ENCODE results near the gene CACNA2D1.

CACNA2D1 gene

GRCh38 chr7:82284936-82285519 is 158.5 kb downstream of the CACNA2D1 start:
- no peak overlapping the region for H3K4me3 ChIP-seq (ENCODE audit: low read length in 2 of 2)
- no peak overlapping the region for H2BK120ac ChIP-seq (ENCODE audit: low read depth, low read length)
- no peak overlapping the region for H3K18ac ChIP-seq (ENCODE audit: low read length)
- peaks cover 0 to 7% of the 10 kb centered on the region in 2 donors for H3K4me1 ChIP-seq (ENCODE audit: control insufficient read depth in 2 of 2, insufficient read depth in 1 of 2, low read depth in 1 of 2, low read length in 2 of 2)
- no peak overlapping the region for H2BK15ac ChIP-seq (ENCODE audit: low read length)
- no peaks in the 10 kb centered on the region for H3K79me1 ChIP-seq (ENCODE audit: low read depth, low read length)
- no peak overlapping the region for H4K91ac ChIP-seq (ENCODE audit: low read depth, low read length, poor library complexity)
- no peaks in the 10 kb centered on the region for H3K27me3 ChIP-seq (ENCODE audit: control insufficient read depth in 3 of 3, insufficient read depth in 3 of 3, low read depth in 1 of 3, low read length in 3 of 3)
- no peaks in the 10 kb centered on the region for H3K9me3 ChIP-seq (replicated peaks in 1 of 2; ENCODE audit: control insufficient read depth in 2 of 2, insufficient read depth in 1 of 2, low read depth in 1 of 2, low read length in 2 of 2)
- no peak overlapping the region for H3K14ac ChIP-seq (ENCODE audit: low read length)
- no peak overlapping the region for H3K23ac ChIP-seq (ENCODE audit: low read depth, low read length, poor library complexity)
- no CpG with 5 or more reads among the region's 6 CpGs for WGBS, 2 donors (ENCODE audit: extremely low coverage in 2 of 2, insufficient read length in 2 of 2, insufficient replicate concordance in 1 of 2)
- no peak overlapping the region for H2BK12ac ChIP-seq (ENCODE audit: low read length)
- no peaks in the 10 kb centered on the region for H3K36me3 ChIP-seq (replicated peaks in 1 of 2; ENCODE audit: control insufficient read depth in 2 of 2, insufficient read depth in 2 of 2, low read length in 2 of 2)
- H3K9ac ChIP-seq (ENCODE audit: low read depth, low read length, poor library complexity) = no peak overlapping the region
- H3K27ac ChIP-seq (replicated peaks; ENCODE audit: low read length) = no peak overlapping the region
- H3K4me2 ChIP-seq (ENCODE audit: insufficient read depth, low read length, poor library complexity, severe bottlenecking) = no peak overlapping the region
- no peak overlapping the region for H4K8ac ChIP-seq (ENCODE audit: low read depth, low read length)
- H3K4ac ChIP-seq (ENCODE audit: low read length) = no peak overlapping the region
- no peak overlapping the region for H2AK5ac ChIP-seq (ENCODE audit: low read depth, low read length)
- no peak overlapping the region for H2BK5ac ChIP-seq (ENCODE audit: low read length)
- no peak for DNase-seq (ENCODE audit: low spot score)
- no peak overlapping the region for H2AFZ ChIP-seq (ENCODE audit: low read length)

- Histone ChIP-seq H3K4me1 (ENCODE audit: control insufficient read depth in 2 of 2, insufficient read depth in 1 of 2, low read depth in 1 of 2, low read length in 2 of 2) (no peaks in the 10 kb centered on the region), H2BK12ac (ENCODE audit: low read length) (no peak overlapping the region), H3K9ac (ENCODE audit: low read depth, low read length, poor library complexity) (no peak overlapping the region), H2AFZ (ENCODE audit: low read length) (no peak overlapping the region), H2BK15ac (ENCODE audit: low read length) (no peak overlapping the region), H2AK5ac (ENCODE audit: low read depth, low read length) (no peak overlapping the region), H3K4ac (ENCODE audit: low read length) (no peak overlapping the region), H3K36me3 (replicated peaks in 1 of 2; ENCODE audit: control insufficient read depth in 2 of 2, insufficient read depth in 2 of 2, low read length in 2 of 2) (no peaks in the 10 kb centered on the region), H4K91ac (ENCODE audit: low read depth, low read length, poor library complexity) (no peak overlapping the region), H3K23ac (ENCODE audit: low read depth, low read length, poor library complexity) (no peak overlapping the region), H4K8ac (ENCODE audit: low read depth, low read length) (no peak overlapping the region), H3K14ac (ENCODE audit: low read length) (no peak overlapping the region), H3K4me2 (ENCODE audit: insufficient read depth, low read length, poor library complexity, severe bottlenecking) (no peak overlapping the region), H3K18ac (ENCODE audit: low read length) (no peak overlapping the region), H3K27me3 (ENCODE audit: control insufficient read depth in 3 of 3, insufficient read depth in 3 of 3, low read depth in 1 of 3, low read length in 3 of 3) (peaks cover 0 to 2% (median 0%) of the 10 kb centered on the region in 3 experiments), H3K9me3 (replicated peaks in 1 of 2; ENCODE audit: control insufficient read depth in 2 of 2, insufficient read depth in 1 of 2, low read depth in 1 of 2, low read length in 2 of 2) (no peaks in the 10 kb centered on the region), H2BK5ac (ENCODE audit: low read length) (no peak overlapping the region), H3K4me3 (ENCODE audit: low read length in 2 of 2) (no peak overlapping the region), H2BK120ac (ENCODE audit: low read depth, low read length) (no peak overlapping the region), H3K27ac (replicated peaks; ENCODE audit: low read length) (no peak overlapping the region), H3K79me1 (ENCODE audit: low read depth, low read length) (no peaks in the 10 kb centered on the region)
- WGBS, 2 donors (ENCODE audit: extremely low coverage in 2 of 2, insufficient read length in 2 of 2, insufficient replicate concordance in 1 of 2) = no CpG with 5 or more reads among the region's 3 CpGs
- no peak for DNase-seq (ENCODE audit: low spot score)
Measured at GRCh38 chr7:82275342-82275741, 168.2 kb downstream of the CACNA2D1 start.

GRCh38 chr7:82274681-82275080 is 168.9 kb downstream of the CACNA2D1 start:
- Histone ChIP-seq H3K4ac (ENCODE audit: low read length) (no peak overlapping the region), H4K91ac (ENCODE audit: low read depth, low read length, poor library complexity) (no peak overlapping the region), H3K27me3 (ENCODE audit: control insufficient read depth in 3 of 3, insufficient read depth in 3 of 3, low read depth in 1 of 3, low read length in 3 of 3) (peaks cover 0 to 2% (median 0%) of the 10 kb centered on the region in 3 experiments), H3K36me3 (replicated peaks in 1 of 2; ENCODE audit: control insufficient read depth in 2 of 2, insufficient read depth in 2 of 2, low read length in 2 of 2) (no peaks in the 10 kb centered on the region), H2AFZ (ENCODE audit: low read length) (no peak overlapping the region), H2BK12ac (ENCODE audit: low read length) (no peak overlapping the region), H3K4me1 (ENCODE audit: control insufficient read depth in 2 of 2, insufficient read depth in 1 of 2, low read depth in 1 of 2, low read length in 2 of 2) (no peaks in the 10 kb centered on the region), H3K4me2 (ENCODE audit: insufficient read depth, low read length, poor library complexity, severe bottlenecking) (no peak overlapping the region), H2BK5ac (ENCODE audit: low read length) (no peak overlapping the region), H2BK120ac (ENCODE audit: low read depth, low read length) (no peak overlapping the region), H3K79me1 (ENCODE audit: low read depth, low read length) (no peaks in the 10 kb centered on the region), H3K9ac (ENCODE audit: low read depth, low read length, poor library complexity) (no peak overlapping the region), H2BK15ac (ENCODE audit: low read length) (no peak overlapping the region), H3K27ac (replicated peaks; ENCODE audit: low read length) (no peak overlapping the region), H2AK5ac (ENCODE audit: low read depth, low read length) (no peak overlapping the region), H3K23ac (ENCODE audit: low read depth, low read length, poor library complexity) (no peak overlapping the region), H3K9me3 (replicated peaks in 1 of 2; ENCODE audit: control insufficient read depth in 2 of 2, insufficient read depth in 1 of 2, low read depth in 1 of 2, low read length in 2 of 2) (no peaks in the 10 kb centered on the region), H4K8ac (ENCODE audit: low read depth, low read length) (no peak overlapping the region), H3K14ac (ENCODE audit: low read length) (no peak overlapping the region), H3K18ac (ENCODE audit: low read length) (no peak overlapping the region), H3K4me3 (ENCODE audit: low read length in 2 of 2) (no peak overlapping the region)
- DNase-seq (ENCODE audit: low spot score) = no peak

GRCh38 chr7:82273886-82274285 is 169.7 kb downstream of the CACNA2D1 start:
- no CpG with 5 or more reads among the region's 3 CpGs for WGBS, 2 donors (ENCODE audit: extremely low coverage in 2 of 2, insufficient read length in 2 of 2, insufficient replicate concordance in 1 of 2)
- no peak overlapping the region for H2AFZ ChIP-seq (ENCODE audit: low read length)
- DNase-seq (ENCODE audit: low spot score) = no peak
- no peak overlapping the region for H3K18ac ChIP-seq (ENCODE audit: low read length)
- no peak overlapping the region for H3K23ac ChIP-seq (ENCODE audit: low read depth, low read length, poor library complexity)
- no peak overlapping the region for H2BK15ac ChIP-seq (ENCODE audit: low read length)
- no peaks in the 10 kb centered on the region for H3K36me3 ChIP-seq (replicated peaks in 1 of 2; ENCODE audit: control insufficient read depth in 2 of 2, insufficient read depth in 2 of 2, low read length in 2 of 2)
- H2BK120ac ChIP-seq (ENCODE audit: low read depth, low read length) = no peak overlapping the region
- H2BK5ac ChIP-seq (ENCODE audit: low read length) = no peak overlapping the region
- no peak overlapping the region for H4K8ac ChIP-seq (ENCODE audit: low read depth, low read length)
- no peaks in the 10 kb centered on the region for H3K4me1 ChIP-seq (ENCODE audit: control insufficient read depth in 2 of 2, insufficient read depth in 1 of 2, low read depth in 1 of 2, low read length in 2 of 2)
- no peak overlapping the region for H4K91ac ChIP-seq (ENCODE audit: low read depth, low read length, poor library complexity)
- H3K27me3 ChIP-seq (ENCODE audit: control insufficient read depth in 3 of 3, insufficient read depth in 3 of 3, low read depth in 1 of 3, low read length in 3 of 3) = peaks cover 0 to 2% (median 0%) of the 10 kb centered on the region in 3 experiments
- no peaks in the 10 kb centered on the region for H3K79me1 ChIP-seq (ENCODE audit: low read depth, low read length)
- H3K14ac ChIP-seq (ENCODE audit: low read length) = no peak overlapping the region
- no peak overlapping the region for H2BK12ac ChIP-seq (ENCODE audit: low read length)
- no peaks in the 10 kb centered on the region for H3K9me3 ChIP-seq (replicated peaks in 1 of 2; ENCODE audit: control insufficient read depth in 2 of 2, insufficient read depth in 1 of 2, low read depth in 1 of 2, low read length in 2 of 2)
- H3K4me3 ChIP-seq (ENCODE audit: low read length in 2 of 2) = no peak overlapping the region
- no peak overlapping the region for H3K27ac ChIP-seq (replicated peaks; ENCODE audit: low read length)
- no peak overlapping the region for H3K9ac ChIP-seq (ENCODE audit: low read depth, low read length, poor library complexity)
- H3K4ac ChIP-seq (ENCODE audit: low read length) = no peak overlapping the region
- H2AK5ac ChIP-seq (ENCODE audit: low read depth, low read length) = no peak overlapping the region
- no peak overlapping the region for H3K4me2 ChIP-seq (ENCODE audit: insufficient read depth, low read length, poor library complexity, severe bottlenecking)
